IMR-90 (cell line): ENCODE measurements around the gene RMDN2. TPM values are rescaled to one million over a fixed set of nuclear protein-coding genes. Genes with fewer than 3 reads are reported as not detected.

Experiments
- ATAC-seq: fragments of 200-7000 bp; cut with Tn5 transposase; 2 replicates; pipeline ENCODE4 v1.9.1; 2020; ENCODE audit warnings: low read depth, mild to moderate bottlenecking, moderate library complexity
- BruUV-seq: library from RNA; stranded (reverse); fragments of 400-500 nt; replicated peaks from 2 replicates; lab custom pipeline; 2021; lab: Mats Ljungman, UMichigan
- CTCF ChIA-PET: fragments of 300-600 bp; formaldehyde crosslinking; extraction: SDS; loops from one replicate; lab custom pipeline; 2021; ENCODE audit warnings: antibody characterized with exemption; lab: Yijun Ruan, JAX
- POLR2A ChIA-PET: fragments of 300-600 bp; sonication (Branson Sonifier 250); formaldehyde crosslinking; loops from one replicate; lab custom pipeline; 2022; ENCODE audit warnings: antibody characterized with exemption; ENCODE audit not compliant: unreplicated experiment; lab: Charles Lee
- DNase-seq: peaks from one replicate; pipeline ENCODE4 v3.0.0; 2013
- H2AFZ ChIP-seq: replicated peaks from 2 replicates; pipeline ENCODE3; 2013; ENCODE audit warnings: low read length, mild to moderate bottlenecking; ENCODE audit not compliant: poor library complexity
- H2AK5ac ChIP-seq: 2 replicates; pipeline ENCODE4 v1.6.1; 2013; ENCODE audit warnings: low read depth, low read length, inconsistent platforms
- H2AK9ac ChIP-seq: replicated peaks from 2 replicates; pipeline ENCODE3; 2013; ENCODE audit warnings: mild to moderate bottlenecking, low read depth, low read length, moderate library complexity; ENCODE audit not compliant: poor library complexity
- H2BK120ac ChIP-seq: 2 replicates; pipeline ENCODE4 v1.6.1; 2013; ENCODE audit warnings: low read depth, low read length, inconsistent platforms
- H2BK15ac ChIP-seq: 3 replicates; pipeline ENCODE4 v1.6.1; 2013; ENCODE audit warnings: low read depth, low read length, inconsistent platforms
- H2BK20ac ChIP-seq: 2 replicates; pipeline ENCODE4 v1.6.1; 2013; ENCODE audit warnings: low read depth, mild to moderate bottlenecking, inconsistent platforms, low read length, moderate library complexity
- H2BK5ac ChIP-seq: 2 replicates; pipeline ENCODE4 v1.6.1; 2013; ENCODE audit warnings: mild to moderate bottlenecking, low read depth, low read length, inconsistent platforms; ENCODE audit not compliant: poor library complexity, severe bottlenecking
- H3K14ac ChIP-seq: replicated peaks from 2 replicates; pipeline ENCODE4 v1.6.1; 2013; ENCODE audit warnings: low read depth, low read length, inconsistent platforms
- H3K18ac ChIP-seq: 2 replicates; pipeline ENCODE4 v1.6.1; 2013; ENCODE audit warnings: low read depth, low read length, control low read depth
- H3K23ac ChIP-seq: 2 replicates; pipeline ENCODE4 v1.6.1; 2013; ENCODE audit warnings: low read depth, low read length, inconsistent platforms
- H3K27ac ChIP-seq: 2 replicates; pipeline ENCODE4 v1.5.1; 2013; ENCODE audit warnings: mild to moderate bottlenecking, control low read depth, low read length; ENCODE audit not compliant: insufficient read depth
- H3K27me3 ChIP-seq: 2 replicates; pipeline ENCODE4 v1.6.1; 2013; ENCODE audit warnings: low read length; ENCODE audit not compliant: control insufficient read depth, insufficient read depth
- H3K36me3 ChIP-seq: 2 replicates; pipeline ENCODE4 v1.6.1; 2013; ENCODE audit warnings: low read length, mixed read lengths; ENCODE audit not compliant: control insufficient read depth, insufficient read depth
- H3K4ac ChIP-seq: 2 replicates; pipeline ENCODE4 v1.6.1; 2013; ENCODE audit warnings: low read depth, low read length, inconsistent platforms
- H3K4me1 ChIP-seq: 2 replicates; pipeline ENCODE4 v1.6.1; 2013; ENCODE audit warnings: low read length, mixed read lengths; ENCODE audit not compliant: control insufficient read depth, insufficient read depth
- H3K4me2 ChIP-seq: 2 replicates; pipeline ENCODE4 v1.6.1; 2013; ENCODE audit warnings: low read depth, mild to moderate bottlenecking, control low read depth, low read length, moderate library complexity
- H3K4me3 ChIP-seq: 2 replicates; pipeline ENCODE4 v1.5.1; 2013; ENCODE audit warnings: low read depth, mild to moderate bottlenecking, control low read depth, low read length, moderate library complexity; ENCODE audit not compliant: insufficient read depth
- H3K56ac ChIP-seq: 2 replicates; pipeline ENCODE4 v1.6.1; 2013; ENCODE audit warnings: low read length, inconsistent platforms; ENCODE audit not compliant: insufficient read depth; ENCODE audit errors: extremely low read depth
- H3K79me1 ChIP-seq, 2 experiments: 2 replicates each; pipeline ENCODE4 v1.6.1; 2013; ENCODE audit warnings: low read length in 2 of 2, inconsistent platforms in 1 of 2, low read depth in 1 of 2
- H3K9ac ChIP-seq: 2 replicates; pipeline ENCODE4 v1.6.1; 2013; ENCODE audit warnings: low read depth, low read length, control low read depth
- H3K9me1 ChIP-seq: 2 replicates; pipeline ENCODE4 v1.6.1; 2013; ENCODE audit warnings: low read length, inconsistent platforms; ENCODE audit not compliant: insufficient read depth
- H3K9me3 ChIP-seq: 2 replicates; pipeline ENCODE4 v1.6.1; 2013; ENCODE audit warnings: low read length; ENCODE audit not compliant: control insufficient read depth, insufficient read depth
- H4K20me1 ChIP-seq: 2 replicates; pipeline ENCODE4 v1.6.1; 2013; ENCODE audit warnings: low read length, inconsistent platforms; ENCODE audit not compliant: insufficient read depth
- H4K5ac ChIP-seq: 2 replicates; pipeline ENCODE4 v1.6.1; 2013; ENCODE audit warnings: mild to moderate bottlenecking, low read depth, low read length, control low read depth
- H4K8ac ChIP-seq, 2 experiments: 2 replicates each; pipeline ENCODE4 v1.6.1; 2013; ENCODE audit warnings: low read depth in 2 of 2, low read length in 2 of 2, control low read depth in 1 of 2, inconsistent platforms in 1 of 2
- H4K91ac ChIP-seq: 2 replicates; pipeline ENCODE4 v1.6.1; 2013; ENCODE audit warnings: low read depth, low read length, inconsistent platforms; ENCODE audit not compliant: insufficient read depth
- BHLHE40 ChIP-seq: fragments of 150-350 bp; IDR thresholded peaks from 2 replicates; pipeline ENCODE4 v1.6.1; 2016; ENCODE audit warnings: mild to moderate bottlenecking, low read depth, low read length
- CEBPB ChIP-seq: IDR thresholded peaks from 2 replicates; pipeline ENCODE4 v1.6.1; 2012; ENCODE audit warnings: low read depth, low read length, improper control_type of control experiment
- CHD1 ChIP-seq: IDR thresholded peaks from 2 replicates; pipeline ENCODE4 v1.6.1; 2012; ENCODE audit warnings: low read depth, low read length, improper control_type of control experiment
- FOS ChIP-seq: fragments of 150-350 bp; IDR thresholded peaks from 2 replicates; pipeline ENCODE4 v1.6.1; 2016; ENCODE audit warnings: low read depth, low read length
- MAFK ChIP-seq: IDR thresholded peaks from 2 replicates; pipeline ENCODE4 v1.6.1; 2012; ENCODE audit warnings: low read depth, low read length, improper control_type of control experiment
- MAZ ChIP-seq: IDR thresholded peaks from 2 replicates; pipeline ENCODE4 v1.6.1; 2012; ENCODE audit warnings: low read depth, mild to moderate bottlenecking, low read length, improper control_type of control experiment, moderate library complexity, borderline replicate concordance
- NFE2L2 ChIP-seq: fragments of 150-350 bp; IDR thresholded peaks from 2 replicates; pipeline ENCODE4 v1.6.1; 2016; ENCODE audit warnings: low read depth, mild to moderate bottlenecking, low read length
- POLR2A ChIP-seq: IDR thresholded peaks from 2 replicates; pipeline ENCODE4 v1.6.1; 2012; ENCODE audit warnings: mild to moderate bottlenecking, low read depth, low read length
- RAD21 ChIP-seq: IDR thresholded peaks from 2 replicates; pipeline ENCODE4 v1.6.1; 2012; ENCODE audit warnings: low read length, improper control_type of control experiment
- RCOR1 ChIP-seq: IDR thresholded peaks from 2 replicates; pipeline ENCODE4 v1.6.1; 2012; ENCODE audit warnings: mild to moderate bottlenecking, low read length, improper control_type of control experiment; ENCODE audit not compliant: insufficient replicate concordance
- RFX5 ChIP-seq: IDR thresholded peaks from 2 replicates; pipeline ENCODE4 v1.8.0; 2012; ENCODE audit warnings: low read depth, mild to moderate bottlenecking, low read length, moderate library complexity
- WGBS, 2 experiments: methylation state at CpG; one replicate each; pipeline versions ENCODE4 v1.1.5 to v1.1.7; 2013; ENCODE audit warnings: missing lambda C conversion rate in 2 of 2; ENCODE audit not compliant: insufficient read length in 1 of 2; ENCODE audit errors: extremely low coverage in 2 of 2; 5-methylcytosine and 5-hydroxymethylcytosine counted together
- dilution Hi-C: fragments of 300-500 bp; cut with HindIII; formaldehyde crosslinking; loops from one replicate; pipeline ENCODE4 v1.14.3; 2018; ENCODE audit warnings: low sequenced_read_pairs; ENCODE audit not compliant: unreplicated experiment
- in situ Hi-C: fragments of 300-500 bp; cut with MboI; formaldehyde crosslinking; loops from 3 replicates; pipeline ENCODE4 v1.14.3; 2019; ENCODE audit warnings: low sequenced_read_pairs, inconsistent platforms, mixed read lengths
- intact Hi-C: fragments of 100-400 bp; cut with micrococcal nuclease; formaldehyde crosslinking; loops from 2 replicates; pipeline ENCODE4 v1.10.0; 2022
- polyA plus RNA-seq, 3 experiments: library from polyadenylated mRNA; depleted of rRNA; stranded (reverse); fragments of >200 nt; gene quantifications; 2 replicates each; pipeline ENCODE4 v1.2.3, GENCODE V29; 2012; ENCODE audit warnings: low replicate concordance in 1 of 3
- total RNA-seq: library from RNA; depleted of rRNA; stranded (reverse); fragments of >200 nt; gene quantifications from 2 replicates; pipeline ENCODE4 v1.2.3, GENCODE V29; 2012
- TF ChIP-seq, protein P1 (sequence below): fragments of 150-350 bp; IDR thresholded peaks from 2 replicates; pipeline ENCODE4 v1.6.1; 2017; ENCODE audit warnings: mild to moderate bottlenecking, antibody characterized with exemption, low read length, low read depth
- TF ChIP-seq, protein P2 (sequence below): fragments of 150-350 bp; IDR thresholded peaks from 2 replicates; pipeline ENCODE4 v1.6.1; 2016; ENCODE audit warnings: low read depth, mild to moderate bottlenecking, low read length, moderate library complexity, borderline replicate concordance
- TF ChIP-seq, protein P3 (sequence below): conservative IDR thresholded peaks from 2 replicates; pipeline ENCODE4 v1.5.1; 2012; ENCODE audit warnings: mild to moderate bottlenecking, low read depth, low read length, improper control_type of control experiment

RMDN2 gene
- total and polyA plus RNA-seq, 2 of the 4 experiments (the other 2 are of a cell fraction): 2.3 to 3.0 TPM

DNA sequence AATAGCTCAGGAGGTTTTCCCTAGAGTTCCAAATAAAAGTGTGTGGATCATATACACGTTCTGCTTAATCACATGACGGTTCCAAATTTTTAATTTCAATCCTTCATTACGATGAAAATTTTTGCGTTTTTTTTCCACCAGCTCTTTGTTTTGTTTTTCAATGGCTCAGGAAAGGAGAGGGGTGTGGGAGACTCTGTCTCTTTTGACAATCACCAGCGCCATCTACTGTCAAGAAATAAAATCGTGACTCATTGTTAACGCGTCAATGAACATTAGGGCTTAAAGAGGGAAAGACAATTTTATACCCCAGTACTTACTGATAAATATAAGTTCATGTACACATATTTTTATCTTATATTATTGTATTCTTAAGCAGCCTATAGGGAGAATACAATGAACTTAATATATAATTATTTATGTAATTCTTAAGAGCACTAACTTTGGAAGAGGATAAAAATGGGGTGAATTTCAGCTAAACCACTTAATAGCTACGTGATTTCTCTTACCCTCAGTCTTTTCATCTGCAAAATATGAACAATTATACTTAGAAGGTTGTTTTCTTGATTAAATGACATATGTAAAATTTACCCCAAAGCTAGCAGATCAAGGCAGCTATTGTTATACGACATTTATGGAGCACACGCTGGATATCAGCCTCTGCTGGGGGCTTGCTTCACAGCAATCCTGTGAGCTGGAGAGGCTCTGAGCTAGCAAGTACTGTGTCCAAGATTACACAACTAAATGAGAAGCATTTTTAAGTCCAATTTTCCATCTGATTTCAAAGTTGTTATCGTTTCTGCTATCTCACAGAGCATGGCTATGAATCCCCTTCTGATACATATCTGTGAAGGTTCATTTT is 47.4 kb upstream of the RMDN2 start:
- Histone ChIP-seq H2BK5ac (peak overlapping the region; percentile 73), H3K27ac (no peak overlapping the region), H3K18ac (no peak overlapping the region; the same call in 1 of the 2 replicates), H3K27me3 (peaks cover 4% of the 10 kb centered on the region; the same call in 1 of the 2 replicates), H2BK15ac (no peak overlapping the region), H3K9me1 (peaks cover 10% of the 10 kb centered on the region), H4K8ac (no peak overlapping the region), H3K9ac (no peak overlapping the region), H4K5ac (no peak overlapping the region), H2AK9ac (no peak overlapping the region), H2AK5ac (peak overlapping the region; percentile 64; the same call in 1 of the 2 replicates), H3K4me1 (no peaks in the 10 kb centered on the region), H3K4me3 (no peak overlapping the region), H3K4me2 (no peak overlapping the region), H2BK120ac (no peak overlapping the region), H2AFZ (no peak overlapping the region), H3K36me3 (no peaks in the 10 kb centered on the region), H3K79me1 (no peaks in the 10 kb centered on the region), H4K20me1 (no peaks in the 10 kb centered on the region), H3K9me3 (no peaks in the 10 kb centered on the region), H4K91ac (no peak overlapping the region), H3K4ac (no peak overlapping the region), H2BK20ac (no peak overlapping the region), H3K14ac (no peak overlapping the region), H3K56ac (no peak overlapping the region), H3K23ac (no peak overlapping the region)
- dilution Hi-C loops (no loop called here), intact Hi-C loops (loop anchor here (1.0 to 2.0 kb wide), 6 partner anchors 45 to 481 kb away; partner anchors contain the start of gene CDC42EP3), in situ Hi-C loops (loop anchor here (5.0 to 25.0 kb wide), 2 partner anchors 480 to 715 kb away; partner anchors contain the start of gene EIF2AK2)
- ChIA-PET CTCF (interaction anchor here (0.5 to 2.6 kb wide), 37 partner anchors 9 to 713 kb away, joined by 3 to 33 read pairs (median 3); no protein-coding TSS in a partner anchor), POLR2A (no interaction called here)
- BruUV-seq: no TSS peak
- ATAC-seq (peak; percentile 93), DNase-seq (peak; percentile 68)
- 93% methylated on average over 2 of the region's 12 CpGs; no CpG with 5 or more reads in 1 of the 2 experiments for WGBS, 2 experiments
- no peak for TF ChIP-seq POLR2A
- peak; percentile 66; the same call in 1 of the 2 replicates for TF ChIP-seq FOS
- TF ChIP-seq RFX5: no peak
- TF ChIP-seq MAFK: no peak
- TF ChIP-seq, protein P1, sequence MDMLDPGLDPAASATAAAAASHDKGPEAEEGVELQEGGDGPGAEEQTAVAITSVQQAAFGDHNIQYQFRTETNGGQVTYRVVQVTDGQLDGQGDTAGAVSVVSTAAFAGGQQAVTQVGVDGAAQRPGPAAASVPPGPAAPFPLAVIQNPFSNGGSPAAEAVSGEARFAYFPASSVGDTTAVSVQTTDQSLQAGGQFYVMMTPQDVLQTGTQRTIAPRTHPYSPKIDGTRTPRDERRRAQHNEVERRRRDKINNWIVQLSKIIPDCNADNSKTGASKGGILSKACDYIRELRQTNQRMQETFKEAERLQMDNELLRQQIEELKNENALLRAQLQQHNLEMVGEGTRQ: no peak
- TF ChIP-seq BHLHE40: no peak
- TF ChIP-seq MAZ: no peak
- TF ChIP-seq CEBPB: no peak
- TF ChIP-seq, protein P2, sequence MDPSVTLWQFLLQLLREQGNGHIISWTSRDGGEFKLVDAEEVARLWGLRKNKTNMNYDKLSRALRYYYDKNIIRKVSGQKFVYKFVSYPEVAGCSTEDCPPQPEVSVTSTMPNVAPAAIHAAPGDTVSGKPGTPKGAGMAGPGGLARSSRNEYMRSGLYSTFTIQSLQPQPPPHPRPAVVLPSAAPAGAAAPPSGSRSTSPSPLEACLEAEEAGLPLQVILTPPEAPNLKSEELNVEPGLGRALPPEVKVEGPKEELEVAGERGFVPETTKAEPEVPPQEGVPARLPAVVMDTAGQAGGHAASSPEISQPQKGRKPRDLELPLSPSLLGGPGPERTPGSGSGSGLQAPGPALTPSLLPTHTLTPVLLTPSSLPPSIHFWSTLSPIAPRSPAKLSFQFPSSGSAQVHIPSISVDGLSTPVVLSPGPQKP: no peak
- no peak for TF ChIP-seq NFE2L2
- TF ChIP-seq RCOR1: no peak
- TF ChIP-seq, protein P3, sequence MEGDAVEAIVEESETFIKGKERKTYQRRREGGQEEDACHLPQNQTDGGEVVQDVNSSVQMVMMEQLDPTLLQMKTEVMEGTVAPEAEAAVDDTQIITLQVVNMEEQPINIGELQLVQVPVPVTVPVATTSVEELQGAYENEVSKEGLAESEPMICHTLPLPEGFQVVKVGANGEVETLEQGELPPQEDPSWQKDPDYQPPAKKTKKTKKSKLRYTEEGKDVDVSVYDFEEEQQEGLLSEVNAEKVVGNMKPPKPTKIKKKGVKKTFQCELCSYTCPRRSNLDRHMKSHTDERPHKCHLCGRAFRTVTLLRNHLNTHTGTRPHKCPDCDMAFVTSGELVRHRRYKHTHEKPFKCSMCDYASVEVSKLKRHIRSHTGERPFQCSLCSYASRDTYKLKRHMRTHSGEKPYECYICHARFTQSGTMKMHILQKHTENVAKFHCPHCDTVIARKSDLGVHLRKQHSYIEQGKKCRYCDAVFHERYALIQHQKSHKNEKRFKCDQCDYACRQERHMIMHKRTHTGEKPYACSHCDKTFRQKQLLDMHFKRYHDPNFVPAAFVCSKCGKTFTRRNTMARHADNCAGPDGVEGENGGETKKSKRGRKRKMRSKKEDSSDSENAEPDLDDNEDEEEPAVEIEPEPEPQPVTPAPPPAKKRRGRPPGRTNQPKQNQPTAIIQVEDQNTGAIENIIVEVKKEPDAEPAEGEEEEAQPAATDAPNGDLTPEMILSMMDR: peak; percentile 82
- no peak for TF ChIP-seq CHD1
- peak; percentile 95 for TF ChIP-seq RAD21
